ENCODE results near the gene PCGF5. TPM values are rescaled to one million over a fixed set of nuclear protein-coding genes. Genes with fewer than 3 reads are reported as not detected.

Gene PCGF5
- total and polyA plus RNA-seq, 10 of the 15 experiments (the other 5 are each of a cell fraction or from before 2014, with no cell fraction given) = 33.2 to 79.7 (median 50.7) TPM

GRCh38 chr10:91220954-91221675, 652 bp downstream of the PCGF5 start:
- peaks cover 0 to 5% of the 10 kb centered on the region in 2 experiments; a peak in 1 of 4 replicates for H3K36me3 ChIP-seq (ENCODE audit: control insufficient read depth in 2 of 2, insufficient read depth in 2 of 2, low read length in 1 of 2)
- BruUV-seq (replicated peaks) = no TSS peak
- RAD21 ChIA-PET (ENCODE audit: unreplicated experiment) = interaction anchor here (1.0 to 5.0 kb wide), 5 partner anchors 21 to 214 kb away, joined by 3 to 27 read pairs (median 5); no protein-coding TSS in a partner anchor
- under 1% methylated on average over 38 of the region's 40 CpGs for WGBS (ENCODE audit: insufficient coverage, insufficient replicate concordance, low lambda C conversion rate, missing lambda C conversion rate)
- no peaks in the 10 kb centered on the region for H3K9me3 ChIP-seq (replicated peaks; ENCODE audit: control insufficient read depth, insufficient read depth, low read length)
- peak overlapping the region; percentile 84 for H3K27ac ChIP-seq (ENCODE audit: control insufficient read depth, insufficient read depth)
- H3K4me1 ChIP-seq (ENCODE audit: control insufficient read depth, insufficient read depth, low read length) = peaks cover 10% of the 10 kb centered on the region; the same call in 1 of the 2 replicates
- H2AFZ ChIP-seq (ENCODE audit: control insufficient read depth, low read depth, low read length) = peak overlapping the region; percentile 74
- no peaks in the 10 kb centered on the region for H3K27me3 ChIP-seq (replicated peaks in 1 of 2; ENCODE audit: control insufficient read depth in 2 of 2, insufficient read depth in 2 of 2, low read length in 1 of 2)
- peak overlapping the region; percentile 92 for H3K4me2 ChIP-seq (ENCODE audit: control insufficient read depth, insufficient read depth)
- H3K4me3 ChIP-seq = peak overlapping the region; percentile 99
- H3K9ac ChIP-seq (ENCODE audit: control insufficient read depth, insufficient read depth, low read length) = peak overlapping the region; percentile 93
- ATAC-seq (peak; percentile 69), DNase-seq (ENCODE audit: low read depth, low spot score) (no peak), FAIRE-seq (no peak)
- in situ Hi-C loops (cut with MboI) = no loop called here
- SMC1A ChIA-PET (ENCODE audit: uncharacterized antibody, unreplicated experiment) = interaction anchor here (0.8 to 2.5 kb wide), 6 partner anchors 16 to 59 kb away, joined by 3 to 15 read pairs (median 4); no protein-coding TSS in a partner anchor
- POLR2A ChIA-PET = interaction anchor here (1.0 to 1.6 kb wide), 4 partner anchors 9 to 21 kb away, joined by 3 to 6 read pairs (median 4); no protein-coding TSS in a partner anchor
- no peak for TF ChIP-seq E2F8 (IDR thresholded peaks at IDR 0.05; ENCODE audit: low read depth, partially characterized antibody)
- TF ChIP-seq IKZF2 (IDR thresholded peaks at IDR 0.05) = 0 out of 4 replicates have a peak, but pooled peaks of 1 of the 2 experiments have one; percentile 17
- TF ChIP-seq PML (IDR thresholded peaks at IDR 0.05; ENCODE audit: low read length) = no peak
- peak; percentile 71; the same call in 1 of the 2 replicates for TF ChIP-seq LARP7 (IDR thresholded peaks at IDR 0.05)
- 0 out of 2 replicates have a peak, but pooled peaks have one; percentile 11 for TF ChIP-seq SMARCA5 (IDR thresholded peaks at IDR 0.05)
- peak; percentile 49; the same call in 1 of the 2 replicates for TF ChIP-seq ZNF207 (IDR thresholded peaks at IDR 0.05; ENCODE audit: borderline replicate concordance)
- 0 out of 2 replicates have a peak, but pooled peaks have one; percentile 26 for TF ChIP-seq POLR2AphosphoS5 (IDR thresholded peaks at IDR 0.05; ENCODE audit: low read length)
- no peak for TF ChIP-seq IRF3 (IDR thresholded peaks at IDR 0.05)
- 0 out of 2 replicates have a peak, but pooled peaks have one; percentile 62 for TF ChIP-seq DPF2 (IDR thresholded peaks at IDR 0.05)
- peak; percentile 64; the same call in 1 of the 2 replicates for TF ChIP-seq IKZF1 (conservative IDR thresholded peaks at IDR 0.05)
- no peak for TF ChIP-seq CHD1 (IDR thresholded peaks at IDR 0.05; ENCODE audit: low read depth, low read length)
- no peak for TF ChIP-seq ZNF384 (IDR thresholded peaks at IDR 0.05; ENCODE audit: borderline replicate concordance, low read depth, low read length)
- TF ChIP-seq SMAD1 (IDR thresholded peaks at IDR 0.05; ENCODE audit: low read depth, partially characterized antibody) = no peak
- no peak for TF ChIP-seq RCOR1 (conservative IDR thresholded peaks at IDR 0.05; ENCODE audit: low read depth, low read length)
- intact Hi-C loops (cut with micrococcal nuclease; ENCODE audit: unreplicated experiment) = loop anchor here (2.0 kb wide), 1 partner anchor 58 kb away; no protein-coding TSS in a partner anchor
- H3K79me2 ChIP-seq (ENCODE audit: control insufficient read depth, insufficient read depth, low read length) = peaks cover 55% of the 10 kb centered on the region
- H4K20me1 ChIP-seq (ENCODE audit: control insufficient read depth, insufficient read depth) = no peaks in the 10 kb centered on the region
- CTCF ChIA-PET = interaction anchor here (0.7 to 2.7 kb wide), 6 partner anchors 9 to 215 kb away, joined by 3 to 15 read pairs (median 6); no protein-coding TSS in a partner anchor

All from GM12878 (cell line).